GM12878 (cell line): Measurements from ENCODE around the gene LRBA. TPM values are rescaled to one million over a fixed set of nuclear protein-coding genes. Genes with fewer than 3 reads are reported as not detected.

Source experiments
- ATF3 ChIP-seq: IDR thresholded peaks from 2 replicates; pipeline ENCODE4 v1.6.1; 2011; ENCODE audit warnings: low read depth, mild to moderate bottlenecking, low read length, moderate library complexity, borderline replicate concordance; ENCODE audit errors: extremely low read depth
- E2F4 ChIP-seq: IDR thresholded peaks from 2 replicates; pipeline ENCODE4 v1.6.1; 2012; ENCODE audit warnings: low read depth, low read length, improper control_type of control experiment
- FOXM1 ChIP-seq: IDR thresholded peaks from 2 replicates; pipeline ENCODE4 v1.6.1; 2012; ENCODE audit warnings: low read depth, mild to moderate bottlenecking, inconsistent platforms, low read length, moderate library complexity
- IKZF1 ChIP-seq: fragments of 450-650 bp; conservative IDR thresholded peaks from 2 replicates; pipeline ENCODE4 v1.6.1; 2017; ENCODE audit warnings: antibody characterized with exemption, mild to moderate bottlenecking
- IRF4 ChIP-seq: IDR thresholded peaks from 2 replicates; pipeline ENCODE4 v1.6.1; 2011; ENCODE audit warnings: low read depth, low read length
- MYB ChIP-seq: fragments of 150-350 bp; IDR thresholded peaks from 2 replicates; pipeline ENCODE4 v1.6.1; 2014; ENCODE audit warnings: mild to moderate bottlenecking, low read depth, low read length, borderline replicate concordance
- RAD51 ChIP-seq: fragments of 450-650 bp; IDR thresholded peaks from 2 replicates; pipeline ENCODE4 v1.6.1; 2016; ENCODE audit warnings: moderate library complexity, mild to moderate bottlenecking, inconsistent platforms
- SRF ChIP-seq, 2 experiments: IDR thresholded peaks; 2 replicates each; pipeline ENCODE4 v1.6.1; 2011; ENCODE audit warnings: low read depth in 2 of 2, low read length in 2 of 2, mild to moderate bottlenecking in 1 of 2, moderate library complexity in 1 of 2
- SUPT20H ChIP-seq: IDR thresholded peaks from 2 replicates; pipeline ENCODE4 v1.6.1; 2011; ENCODE audit warnings: low read depth, mild to moderate bottlenecking, low read length, moderate library complexity, borderline replicate concordance; ENCODE audit not compliant: control insufficient read depth
- ZNF274 ChIP-seq: IDR thresholded peaks from one replicate; pipeline ENCODE4 v1.8.0; 2011; ENCODE audit not compliant: insufficient read length, insufficient read depth
- polyA plus RNA-seq, 11 experiments: library from polyadenylated mRNA; depleted of rRNA in 4 of 11; unstranded in 6 of 11; stranded (reverse) in 5 of 11; fragments of >200 nt; fragmentation: Nextera tagmentation in 4 of 11; fragmentation: Illumina TruSeq in 1 of 11; extraction: Ambion mirVana in 4 of 11; extraction: Trizol in 1 of 11; gene quantifications; 1 replicate in 1 of 11; 2 replicates in 10 of 11; pipeline versions ENCODE4 v1.2.1 to v1.2.3, GENCODE V29; 2011 to 2016; ENCODE audit warnings: inconsistent platforms in 2 of 11, missing spikeins in 2 of 11, low read depth in 1 of 11
- total RNA-seq, 4 experiments: library from RNA; depleted of rRNA in 3 of 4; stranded (reverse); fragments of >200 nt in 3 of 4; fragmentation: Illumina TruSeq in 1 of 4; extraction: Trizol in 1 of 4; gene quantifications; 2 replicates each; pipeline versions ENCODE4 v1.2.1 to v1.2.3, GENCODE V29; 2013 to 2021

Gene LRBA
- total and polyA plus RNA-seq, 10 of the 15 experiments (the other 5 are each of a cell fraction or from before 2014, with no cell fraction given) = 20.3 to 93.4 (median 55.0) TPM

- TF ChIP-seq E2F4 = no peak
- TF ChIP-seq ATF3 = no peak
- TF ChIP-seq SUPT20H = no peak
- TF ChIP-seq IRF4 = no peak
- no peak for TF ChIP-seq IKZF1
- no peak for TF ChIP-seq ZNF274
- TF ChIP-seq FOXM1 = no peak
- no peak for TF ChIP-seq MYB
- TF ChIP-seq SRF (IDR thresholded peaks at IDR 0.05; ENCODE audit: low read depth in 2 of 2, low read length in 2 of 2) = no peak
- no peak for TF ChIP-seq RAD51
- TF ChIP-seq, all 136 proteins: peak for 0
Measured at GRCh38 chr4:150874338-150875226, 140.5 kb downstream of the LRBA start (continued).
